ENCODE results near the gene WDR90. TPM values are rescaled to one million over a fixed set of nuclear protein-coding genes. Genes with fewer than 3 reads are reported as not detected.

The WDR90 gene
- total RNA-seq, 1 experiment from 2014 or later: 57.8 TPM

DNA sequence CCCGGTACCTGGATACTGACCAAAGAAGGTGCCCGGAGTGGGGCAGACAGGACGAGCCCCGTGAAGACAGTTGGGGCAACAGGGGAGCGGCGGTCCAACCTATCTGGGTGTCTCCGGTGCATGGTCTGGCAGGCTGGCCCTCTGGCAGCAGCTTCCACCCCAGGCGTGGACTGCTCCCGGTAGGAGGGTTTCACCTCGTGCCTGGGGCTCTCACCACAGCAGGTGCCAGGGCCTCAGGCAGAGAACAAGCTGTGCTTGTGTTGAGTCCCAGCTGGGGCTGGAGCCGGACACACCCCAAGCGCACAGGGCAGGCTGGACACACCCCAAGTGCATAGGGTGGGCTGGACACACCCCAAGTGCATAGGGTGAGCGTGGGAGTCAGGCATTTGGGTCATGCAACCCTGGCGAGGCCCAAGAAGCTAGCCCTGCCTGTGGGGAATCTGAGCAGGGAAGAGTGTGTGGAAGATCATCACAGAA lies 57.9 kb downstream of the WDR90 start:
- peaks cover 13% of the 10 kb centered on the region for H3K27me3 Mint-ChIP-seq (ENCODE audit: insufficient read depth, unreplicated experiment)
- no peaks in the 10 kb centered on the region for H3K9me3 ChIP-seq
- peaks cover 4% of the 10 kb centered on the region for H3K36me3 Mint-ChIP-seq (ENCODE audit: insufficient read depth, unreplicated experiment)
- no TSS peak for BruUV-seq (replicated peaks)
- intact Hi-C loops (cut with micrococcal nuclease; ENCODE audit: unreplicated experiment): no loop called here
- H3K27me3 ChIP-seq (replicated peaks; ENCODE audit: control insufficient read depth, insufficient read depth, low read length): no peaks in the 10 kb centered on the region; the same call in none of the 2 replicates
- no peak overlapping the region for H3K27ac Mint-ChIP-seq (ENCODE audit: unreplicated experiment)
- no peaks in the 10 kb centered on the region for H3K9me3 Mint-ChIP-seq (ENCODE audit: unreplicated experiment)
- ChIA-PET POLR2A (interaction anchor here (1.0 kb wide), 1 partner anchor 14 kb away, joined by 4 read pairs; the partner anchor contains the start of gene ANTKMT), CTCF (interaction anchor here (0.6 to 0.8 kb wide), 2 partner anchors 19 to 59 kb away, joined by 3 to 4 read pairs; partner anchors contain the start of genes CCDC78 and HAGHL)
- H3K4me1 ChIP-seq: peaks cover 6% of the 10 kb centered on the region; the same call in 1 of the 2 replicates
- no peak for DNase-seq
- TF ChIP-seq CTCF (IDR thresholded peaks at IDR 0.05; ENCODE audit: insufficient read depth in 1 of 2, low read depth in 1 of 2, low read length in 1 of 2, severe bottlenecking in 1 of 2, unreplicated experiment in 1 of 2): no peak
- H3K4me3 ChIP-seq (ENCODE audit: low read depth, low read length): no peak overlapping the region
- H3K4me1 Mint-ChIP-seq (ENCODE audit: low read depth, unreplicated experiment): no peaks in the 10 kb centered on the region
- no peaks in the 10 kb centered on the region for H3K36me3 ChIP-seq (ENCODE audit: control insufficient read depth, insufficient read depth, low read length)
- H3K4me3 Mint-ChIP-seq (ENCODE audit: unreplicated experiment): no peak overlapping the region

GRCh38 chr16:708019-708418 lies 58.9 kb downstream of the WDR90 start:
- Mint-ChIP-seq H3K27me3 (ENCODE audit: insufficient read depth, unreplicated experiment) (peaks cover 6% of the 10 kb centered on the region), H3K9me3 (ENCODE audit: unreplicated experiment) (no peaks in the 10 kb centered on the region), H3K36me3 (ENCODE audit: insufficient read depth, unreplicated experiment) (peaks cover 7% of the 10 kb centered on the region), H3K4me1 (ENCODE audit: low read depth, unreplicated experiment) (peaks cover 7% of the 10 kb centered on the region), H3K27ac (ENCODE audit: unreplicated experiment) (no peak overlapping the region), H3K4me3 (ENCODE audit: unreplicated experiment) (no peak overlapping the region)
- no peaks in the 10 kb centered on the region; the same call in 1 of the 2 replicates for H3K27me3 ChIP-seq (replicated peaks; ENCODE audit: control insufficient read depth, insufficient read depth, low read length)
- peaks cover 6% of the 10 kb centered on the region; the same call in 1 of the 2 replicates for H3K4me1 ChIP-seq
- no peak for DNase-seq
- H3K9me3 ChIP-seq: no peaks in the 10 kb centered on the region
- ChIA-PET CTCF (no interaction called here), POLR2A (no interaction called here)
- H3K36me3 ChIP-seq (ENCODE audit: control insufficient read depth, insufficient read depth, low read length): no peaks in the 10 kb centered on the region
- intact Hi-C loops (cut with micrococcal nuclease; ENCODE audit: unreplicated experiment): no loop called here
- no TSS peak for BruUV-seq (replicated peaks)
- TF ChIP-seq CTCF (IDR thresholded peaks at IDR 0.05; ENCODE audit: insufficient read depth in 1 of 2, low read depth in 1 of 2, low read length in 1 of 2, severe bottlenecking in 1 of 2, unreplicated experiment in 1 of 2): no peak
- H3K4me3 ChIP-seq (ENCODE audit: low read depth, low read length): no peak overlapping the region

- H3K4me3 ChIP-seq (ENCODE audit: low read depth, low read length): no peak overlapping the region
- no peaks in the 10 kb centered on the region for H3K9me3 ChIP-seq
- Mint-ChIP-seq H3K4me1 (ENCODE audit: low read depth, unreplicated experiment) (peaks cover 7% of the 10 kb centered on the region), H3K27ac (ENCODE audit: unreplicated experiment) (no peak overlapping the region), H3K9me3 (ENCODE audit: unreplicated experiment) (no peaks in the 10 kb centered on the region), H3K4me3 (ENCODE audit: unreplicated experiment) (no peak overlapping the region), H3K36me3 (ENCODE audit: insufficient read depth, unreplicated experiment) (peaks cover 8% of the 10 kb centered on the region), H3K27me3 (ENCODE audit: insufficient read depth, unreplicated experiment) (peaks cover 5% of the 10 kb centered on the region)
- no peaks in the 10 kb centered on the region for H3K36me3 ChIP-seq (ENCODE audit: control insufficient read depth, insufficient read depth, low read length)
- peaks cover 6% of the 10 kb centered on the region; the same call in 1 of the 2 replicates for H3K4me1 ChIP-seq
- intact Hi-C loops (cut with micrococcal nuclease; ENCODE audit: unreplicated experiment): no loop called here
- H3K27me3 ChIP-seq (replicated peaks; ENCODE audit: control insufficient read depth, insufficient read depth, low read length): no peaks in the 10 kb centered on the region; the same call in 1 of the 2 replicates
- no TSS peak for BruUV-seq (replicated peaks)
- CTCF ChIA-PET: no interaction called here
- POLR2A ChIA-PET: no interaction called here
- TF ChIP-seq CTCF (IDR thresholded peaks at IDR 0.05; ENCODE audit: insufficient read depth in 1 of 2, low read depth in 1 of 2, low read length in 1 of 2, severe bottlenecking in 1 of 2, unreplicated experiment in 1 of 2): no peak
- DNase-seq: no peak
Observed at GRCh38 chr16:708959-709358, 59.8 kb downstream of the WDR90 start.

Measured in Caco-2 (cell line).